Stimulated activated CD8-positive, alpha-beta memory T cell treated with anti-CD3 and anti-CD28 coated beads, Interleukin-7, amount 100 ng/mL, for 4 hours (primary cell): ENCODE data around the gene ATP5PD.
A peak's percentile ranks its signal among the peaks of the same experiment; 100 is the strongest.

ENCODE experiments used
- DNase-seq, 2 donors: peaks; one replicate each; pipeline ENCODE4 v3.0.0-alpha.2; 2020; ENCODE audit warnings: low read depth in 2 of 2

Gene ATP5PD

DNA sequence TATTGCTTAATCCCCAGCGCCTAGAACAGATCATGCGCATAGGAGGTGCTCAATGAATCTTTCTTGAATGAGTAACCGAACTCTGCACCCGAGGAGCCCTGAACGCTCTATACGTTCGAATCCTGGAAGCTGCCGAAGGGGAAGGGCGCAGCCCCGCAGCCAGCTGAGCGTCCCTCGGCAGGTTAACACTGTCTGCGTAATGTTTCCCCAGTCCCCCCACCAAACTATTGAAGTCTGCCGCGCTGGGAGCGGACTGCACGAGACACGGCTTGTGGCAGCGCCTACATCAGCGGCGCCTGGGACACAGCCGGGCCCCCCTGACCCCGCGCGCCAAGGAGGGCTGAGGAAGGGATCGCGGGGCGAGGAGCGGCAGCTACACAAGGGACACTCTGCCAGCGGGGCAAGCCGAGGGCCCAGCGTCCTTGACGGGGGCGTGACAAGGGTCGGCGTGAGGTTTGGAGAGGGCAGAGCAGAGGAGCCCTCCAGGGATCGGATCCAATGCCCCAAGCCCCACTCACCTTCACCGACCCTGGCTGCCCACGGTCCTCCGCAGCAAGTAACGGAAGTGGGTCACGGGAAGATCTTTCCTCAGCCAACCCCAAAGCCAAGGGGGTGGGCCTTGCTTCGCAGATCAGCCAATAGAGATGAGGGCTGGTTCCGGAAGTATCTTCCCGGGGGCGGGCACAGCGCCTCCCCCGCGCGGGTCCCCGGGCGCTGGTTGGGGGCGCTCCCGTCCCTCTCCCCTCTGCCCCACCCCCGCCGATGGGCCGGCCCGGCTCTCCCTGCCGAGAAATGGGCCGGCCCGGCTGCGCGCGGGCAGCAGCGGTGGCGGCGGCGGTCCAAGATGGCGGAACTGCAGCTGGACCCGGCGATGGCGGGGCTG is at the start of gene ATP5PD, which contains the start of gene KCTD2:
Gene ATP5PD (minus strand): TSS at position 563 of the 883 bp plus-strand sequence. CDS start 4,319 bp downstream, outside the sequence.
Gene KCTD2 (plus strand): TSS at position 819 of the 883 bp plus-strand sequence. CDS start 26 bp downstream, at position 845.
- peak; percentile 93 to 95 for DNase-seq

GRCh38 chr17:75096082-75096625 is 49.4 kb upstream of the ATP5PD start:
- no peak for DNase-seq

GRCh38 chr17:75094871-75095399 is 48.2 kb upstream of the ATP5PD start:
- no peak for DNase-seq

- DNase-seq, result no peak
These were observed 46.9 kb upstream of the ATP5PD start for GRCh38 chr17:75093548-75094158.

DNA sequence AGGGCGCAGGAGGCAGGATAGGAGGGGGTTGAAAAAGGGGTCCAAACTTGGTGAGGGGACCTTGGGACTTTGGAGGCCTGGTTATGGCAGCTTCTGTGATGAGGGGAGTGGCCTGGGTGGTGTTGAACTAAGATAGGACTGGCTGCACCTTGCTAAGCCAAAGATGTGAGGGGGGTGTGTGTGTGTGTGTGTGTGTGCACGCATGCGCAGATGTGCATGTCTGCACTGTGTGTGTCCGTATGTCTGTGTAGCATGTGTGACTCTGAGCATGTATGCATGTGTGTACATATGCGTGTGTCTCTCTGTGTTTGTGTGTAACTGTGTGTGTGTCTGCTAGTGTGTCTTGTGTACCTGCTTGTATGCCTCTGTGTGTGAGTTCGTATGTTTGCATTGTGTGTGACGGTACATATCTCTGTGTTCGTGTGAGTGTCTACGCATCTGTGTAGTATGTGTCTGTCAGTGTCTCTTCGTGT is 45.1 kb upstream of the ATP5PD start:
- DNase-seq, result no peak

- no peak for DNase-seq
These were observed 44.4 kb upstream of the ATP5PD start for GRCh38 chr17:75090871-75091854.

- no peak for DNase-seq
These were observed 42.0 kb upstream of the ATP5PD start for GRCh38 chr17:75088465-75089417.

DNA sequence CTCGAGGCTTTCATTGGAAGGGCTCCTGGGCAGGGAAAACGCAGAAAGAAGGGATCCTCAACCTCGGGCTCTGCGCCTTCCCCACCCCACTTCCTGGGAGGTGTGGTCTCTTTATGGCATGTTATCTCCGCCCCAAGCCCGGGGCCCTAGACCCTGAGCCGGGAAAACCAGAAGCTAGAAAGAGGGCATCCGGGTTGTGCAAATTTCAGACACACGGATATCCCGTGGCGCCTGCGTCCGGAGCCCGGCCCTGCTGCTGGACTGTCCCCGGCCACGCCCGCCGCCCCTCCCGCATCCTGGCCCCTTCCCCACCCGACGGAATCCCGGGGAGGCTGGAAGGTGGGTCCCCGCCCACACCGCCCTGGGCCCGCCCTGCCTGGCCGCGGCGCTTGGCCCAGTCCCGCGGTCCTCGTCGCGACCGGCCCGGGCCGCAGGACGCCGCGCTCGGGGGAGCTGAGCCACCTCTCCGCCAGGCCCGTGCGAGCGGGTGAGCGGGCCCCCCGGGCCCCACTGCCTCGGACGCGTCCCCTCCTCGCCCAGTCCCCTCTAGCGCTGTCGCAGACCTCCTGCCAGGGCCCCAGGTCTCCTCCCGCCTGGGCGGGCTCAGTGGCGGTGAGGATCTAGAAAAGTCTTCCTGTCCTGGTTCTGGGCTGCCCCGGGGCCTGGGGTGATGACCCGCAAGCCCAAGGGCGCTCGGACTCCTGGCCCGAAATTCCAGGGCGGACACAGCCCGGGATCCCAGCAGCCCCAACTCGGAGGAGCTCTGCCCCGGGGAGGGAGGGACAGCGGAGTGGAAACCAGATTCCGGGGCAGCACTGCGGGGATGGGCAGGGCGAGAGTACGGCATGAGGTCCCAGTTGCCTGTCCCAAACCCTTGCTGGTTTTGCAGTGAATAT is 41.0 kb upstream of the ATP5PD start, which contains the start of gene SLC16A5:
Gene SLC16A5 (plus strand): TSS at position 397 of the 896 bp plus-strand sequence. CDS start 5,683 bp downstream, outside the sequence.
- no peak for DNase-seq

GRCh38 chr17:75087182-75087557 is 40.4 kb upstream of the ATP5PD start:
- DNase-seq, result no peak

DNA sequence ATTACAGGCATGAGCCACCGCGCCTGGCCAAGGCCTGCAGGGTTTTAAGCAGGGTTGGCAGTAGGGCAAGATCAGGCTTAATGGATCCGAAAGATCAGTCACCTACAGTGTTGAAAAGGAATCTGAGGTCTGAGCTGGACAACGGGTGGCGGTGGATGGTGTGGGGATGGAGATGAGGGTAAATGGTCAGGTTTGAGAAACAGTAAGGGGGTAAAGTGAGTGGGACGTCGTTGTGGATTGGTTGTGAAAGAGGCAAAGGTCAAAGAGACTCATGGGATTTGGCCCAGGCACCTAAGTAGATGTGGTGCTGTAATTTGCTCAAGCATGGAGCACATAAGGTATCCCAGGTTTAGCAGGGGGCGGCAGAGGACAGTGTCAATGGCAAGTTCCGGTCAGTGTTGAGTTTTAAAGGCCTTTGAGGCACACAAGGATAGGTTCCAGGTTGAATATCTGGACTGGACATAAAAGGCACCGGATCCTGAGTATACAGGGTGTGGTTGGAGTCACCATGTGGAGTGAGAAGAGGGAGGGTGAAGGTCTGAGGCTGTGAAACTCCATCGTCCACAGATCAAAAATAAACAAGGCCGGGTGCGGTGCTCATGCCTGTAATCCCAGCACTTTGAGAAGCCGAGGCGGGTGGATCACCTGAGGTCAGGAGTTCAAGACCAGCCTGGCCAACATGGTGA is 39.9 kb upstream of the ATP5PD start:
- DNase-seq, result no peak

GRCh38 chr17:75084039-75084660 is 37.4 kb upstream of the ATP5PD start:
- no peak for DNase-seq

DNA sequence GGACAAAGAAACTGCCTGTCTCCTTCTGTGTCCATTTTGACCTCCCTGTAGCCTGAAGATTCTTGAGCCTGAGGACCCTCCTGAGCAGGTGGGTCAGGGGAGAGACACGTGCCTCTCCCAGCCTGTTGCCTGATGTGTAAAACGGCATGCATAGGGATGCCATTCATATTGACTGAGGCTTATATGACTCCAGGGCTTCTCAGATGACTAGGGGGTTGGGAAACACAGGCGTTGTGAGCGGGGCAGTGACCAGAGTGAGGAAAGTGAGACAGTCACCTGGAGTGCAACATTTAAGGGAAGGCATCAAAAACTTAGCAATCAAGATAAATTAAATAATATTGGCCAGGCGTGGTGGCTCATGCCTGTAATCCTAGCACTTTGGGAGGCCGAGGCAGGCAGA is 35.9 kb upstream of the ATP5PD start:
- DNase-seq, result no peak

GRCh38 chr17:75081611-75082540 is 35.1 kb upstream of the ATP5PD start:
- no peak for DNase-seq

DNA sequence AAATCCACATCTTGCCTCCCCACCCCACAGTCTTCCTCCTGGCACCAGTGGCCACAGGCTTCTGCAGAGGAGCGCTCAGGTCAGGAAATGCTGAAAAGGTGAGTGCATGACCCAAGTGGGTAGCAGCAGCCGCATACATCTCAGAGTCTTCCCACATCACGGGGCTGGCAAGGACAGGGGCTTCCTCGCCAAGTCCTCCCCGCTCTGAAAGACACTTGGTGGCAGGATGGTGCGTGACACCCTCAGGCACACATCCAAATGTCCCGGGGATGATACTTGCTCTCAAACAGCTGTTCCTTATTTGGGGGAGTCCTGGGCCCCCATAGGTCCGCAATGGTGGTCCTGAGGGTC is 32.2 kb upstream of the ATP5PD start:
- no peak for DNase-seq

DNA sequence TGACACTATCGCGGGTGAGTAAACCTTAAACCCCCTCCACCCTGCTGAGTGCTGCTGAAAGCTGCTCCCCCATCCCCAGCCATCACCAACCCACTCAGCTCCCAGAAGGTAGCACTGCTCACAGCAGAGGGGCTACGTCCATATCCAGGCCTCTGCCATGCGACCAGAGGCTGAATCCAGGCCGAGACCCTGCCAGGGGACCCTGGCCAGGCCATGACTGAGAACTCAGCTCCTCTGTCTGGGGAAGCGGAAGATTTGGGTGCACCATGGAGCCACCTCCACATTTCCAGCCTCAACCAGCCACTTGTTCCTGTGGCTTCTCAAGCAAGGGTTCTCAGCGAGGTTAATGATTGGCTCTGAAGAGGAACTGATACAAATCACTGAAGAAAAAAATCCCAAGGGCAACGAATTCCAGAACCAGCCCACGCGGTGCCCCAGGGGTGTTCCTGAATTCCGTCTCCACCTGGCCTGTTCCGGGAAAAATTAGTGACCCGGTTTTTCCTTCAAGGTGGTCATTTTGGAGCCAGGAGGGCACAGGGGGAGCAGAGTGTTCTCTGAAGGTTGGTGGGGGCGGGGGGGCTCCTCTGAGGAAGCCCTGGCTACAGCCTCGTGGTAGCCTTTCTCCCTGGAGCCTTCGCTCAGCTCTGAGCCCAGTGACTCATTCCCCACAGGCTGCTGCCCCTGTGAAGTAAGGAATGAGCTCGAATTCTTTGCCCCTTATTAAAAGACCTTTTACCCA is 31.7 kb upstream of the ATP5PD start:
- DNase-seq, result no peak
